SW 1271 (cell line): ENCODE measurements around the gene LOXHD1.

Experiments used
- DNase-seq, 2 experiments: peaks; one replicate each; lab custom pipeline; 2025; lab: John Stamatoyannopoulos, UW

Gene LOXHD1

GRCh38 chr18:46657115-46657955 lies at the start of gene LOXHD1:
TSS of gene LOXHD1 (minus strand) at chr18:46657220. CDS start at chr18:46657033, 187 bp downstream.
- no peak for DNase-seq

- no peak for DNase-seq
Observed at GRCh38 chr18:46705521-46705920, 48.5 kb upstream of the LOXHD1 start.

GRCh38 chr18:46704816-46705215 lies 47.8 kb upstream of the LOXHD1 start:
- no peak for DNase-seq

- no peak for DNase-seq
Observed at GRCh38 chr18:46704189-46704588, 47.2 kb upstream of the LOXHD1 start.

- no peak for DNase-seq
Observed at GRCh38 chr18:46702471-46702870, 45.5 kb upstream of the LOXHD1 start.

GRCh38 chr18:46700066-46700824 lies 43.2 kb upstream of the LOXHD1 start:
- no peak for DNase-seq

GRCh38 chr18:46696702-46697101 lies 39.7 kb upstream of the LOXHD1 start:
- DNase-seq: no peak

- no peak for DNase-seq
Observed at GRCh38 chr18:46696268-46696667, 39.2 kb upstream of the LOXHD1 start.

GRCh38 chr18:46693996-46694395 lies 37.0 kb upstream of the LOXHD1 start:
- no peak for DNase-seq

GRCh38 chr18:46688853-46689525 lies 32.0 kb upstream of the LOXHD1 start:
- DNase-seq: no peak

GRCh38 chr18:46686186-46686585 lies 29.2 kb upstream of the LOXHD1 start:
- DNase-seq: no peak

GRCh38 chr18:46683252-46683651 lies 26.2 kb upstream of the LOXHD1 start:
- DNase-seq: no peak

GRCh38 chr18:46680784-46681695 lies 24.0 kb upstream of the LOXHD1 start:
- no peak for DNase-seq

GRCh38 chr18:46679846-46680598 lies 23.0 kb upstream of the LOXHD1 start:
- DNase-seq: no peak

GRCh38 chr18:46678785-46679399 lies 21.9 kb upstream of the LOXHD1 start:
- no peak for DNase-seq

GRCh38 chr18:46678041-46678440 lies 21.0 kb upstream of the LOXHD1 start:
- DNase-seq: no peak

- peak in 1 of 2 experiments; percentile 3 for DNase-seq
Observed at GRCh38 chr18:46677611-46678010, 20.6 kb upstream of the LOXHD1 start.

GRCh38 chr18:46676182-46676835 lies 19.3 kb upstream of the LOXHD1 start:
- DNase-seq: no peak

GRCh38 chr18:46675112-46675511 lies 18.1 kb upstream of the LOXHD1 start:
- DNase-seq: no peak
